DND-41 (cell line): ENCODE data around the gene ZNF512.

Source experiments
- EZH2 ChIP-seq: IDR thresholded peaks from 3 replicates; pipeline ENCODE4 v1.6.1; 2012; ENCODE audit warnings: borderline replicate concordance, low read depth, mild to moderate bottlenecking, moderate library complexity, low read length, inconsistent platforms; ENCODE audit not compliant: severe bottlenecking
- TF ChIP-seq, protein P1 (sequence below): IDR thresholded peaks from 2 replicates; pipeline ENCODE4 v1.5.1; 2012; ENCODE audit warnings: borderline replicate concordance, low read length, moderate library complexity, mild to moderate bottlenecking; ENCODE audit not compliant: poor library complexity, severe bottlenecking; ENCODE audit errors: extremely low read depth

DNA sequence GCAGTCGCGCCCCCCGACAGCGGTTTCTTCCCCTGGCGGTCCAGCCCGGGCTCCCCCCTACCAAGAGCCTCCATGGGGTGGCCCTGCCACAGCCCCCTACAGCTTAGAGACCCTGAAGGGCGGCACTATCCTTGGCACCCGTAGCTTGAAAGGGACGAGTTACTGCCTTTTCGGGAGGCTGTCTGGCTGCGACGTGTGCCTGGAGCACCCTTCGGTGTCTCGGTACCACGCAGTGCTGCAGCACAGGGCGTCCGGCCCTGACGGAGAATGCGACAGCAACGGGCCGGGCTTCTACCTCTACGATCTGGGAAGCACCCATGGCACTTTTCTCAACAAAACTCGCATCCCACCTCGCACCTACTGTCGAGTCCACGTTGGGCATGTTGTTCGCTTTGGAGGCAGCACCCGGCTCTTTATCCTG lies 81.3 kb downstream of the ZNF512 start:
- TF ChIP-seq, protein P1, sequence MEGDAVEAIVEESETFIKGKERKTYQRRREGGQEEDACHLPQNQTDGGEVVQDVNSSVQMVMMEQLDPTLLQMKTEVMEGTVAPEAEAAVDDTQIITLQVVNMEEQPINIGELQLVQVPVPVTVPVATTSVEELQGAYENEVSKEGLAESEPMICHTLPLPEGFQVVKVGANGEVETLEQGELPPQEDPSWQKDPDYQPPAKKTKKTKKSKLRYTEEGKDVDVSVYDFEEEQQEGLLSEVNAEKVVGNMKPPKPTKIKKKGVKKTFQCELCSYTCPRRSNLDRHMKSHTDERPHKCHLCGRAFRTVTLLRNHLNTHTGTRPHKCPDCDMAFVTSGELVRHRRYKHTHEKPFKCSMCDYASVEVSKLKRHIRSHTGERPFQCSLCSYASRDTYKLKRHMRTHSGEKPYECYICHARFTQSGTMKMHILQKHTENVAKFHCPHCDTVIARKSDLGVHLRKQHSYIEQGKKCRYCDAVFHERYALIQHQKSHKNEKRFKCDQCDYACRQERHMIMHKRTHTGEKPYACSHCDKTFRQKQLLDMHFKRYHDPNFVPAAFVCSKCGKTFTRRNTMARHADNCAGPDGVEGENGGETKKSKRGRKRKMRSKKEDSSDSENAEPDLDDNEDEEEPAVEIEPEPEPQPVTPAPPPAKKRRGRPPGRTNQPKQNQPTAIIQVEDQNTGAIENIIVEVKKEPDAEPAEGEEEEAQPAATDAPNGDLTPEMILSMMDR = no peak
- TF ChIP-seq EZH2 = no peak
